Colon (tissue), 2 donors: ENCODE data around the gene CDK13.

Experiments
- FAIRE-seq: peaks from 2 replicates; lab custom pipeline; 2012; peaks lifted over from hg19 to GRCh38; lab: Jason Lieb, UNC
- donor health status: control.
- donor health status: control.

Gene CDK13

DNA sequence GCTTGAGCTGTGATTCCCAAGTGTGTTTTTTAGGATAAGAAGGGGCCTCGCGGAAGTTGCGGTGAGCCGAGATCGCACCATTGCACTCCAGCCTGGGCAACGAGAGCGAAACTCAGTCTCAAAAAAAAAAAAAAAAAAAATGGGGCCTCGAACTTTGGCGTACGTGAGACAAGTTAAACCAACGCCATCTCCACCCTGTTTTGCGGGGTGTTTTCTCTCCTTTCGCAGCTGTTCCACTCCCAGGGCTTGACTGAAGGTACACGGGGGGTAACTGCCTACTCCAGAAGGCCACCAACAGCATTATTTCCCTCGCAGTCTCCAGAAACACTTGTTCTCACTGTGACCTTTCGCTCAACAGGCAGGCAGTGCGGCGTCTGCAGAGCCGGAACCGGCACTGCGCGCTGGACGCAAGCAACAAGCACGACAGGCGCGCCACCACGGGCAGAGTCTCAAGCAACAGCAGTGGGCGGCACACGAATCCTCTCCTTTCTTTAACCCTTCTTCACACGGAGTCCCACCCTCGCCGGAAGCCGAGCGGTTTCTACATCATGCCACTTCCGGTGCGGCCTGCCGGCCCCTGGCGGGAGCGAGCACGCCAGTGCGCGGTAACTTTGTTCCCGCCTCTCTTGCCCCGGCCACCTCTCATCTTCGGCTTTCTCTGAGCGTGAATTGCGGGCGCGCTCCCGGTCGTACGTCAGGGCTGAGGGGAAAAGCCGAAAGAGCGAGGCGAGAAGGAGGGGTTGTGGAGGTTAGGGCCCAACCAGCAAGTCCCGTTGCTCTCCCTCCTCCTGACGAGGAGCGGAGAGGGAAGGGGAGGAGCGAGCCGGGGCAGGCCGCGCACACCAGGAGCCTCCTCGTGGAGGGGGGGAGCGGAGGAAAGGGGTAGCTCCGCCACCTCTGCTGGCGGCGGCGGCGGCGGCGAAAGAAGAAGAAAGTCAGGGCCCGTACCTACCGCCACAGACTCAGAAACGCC, 814 bp upstream of the CDK13 start:
- peak; percentile 43 for FAIRE-seq

DNA sequence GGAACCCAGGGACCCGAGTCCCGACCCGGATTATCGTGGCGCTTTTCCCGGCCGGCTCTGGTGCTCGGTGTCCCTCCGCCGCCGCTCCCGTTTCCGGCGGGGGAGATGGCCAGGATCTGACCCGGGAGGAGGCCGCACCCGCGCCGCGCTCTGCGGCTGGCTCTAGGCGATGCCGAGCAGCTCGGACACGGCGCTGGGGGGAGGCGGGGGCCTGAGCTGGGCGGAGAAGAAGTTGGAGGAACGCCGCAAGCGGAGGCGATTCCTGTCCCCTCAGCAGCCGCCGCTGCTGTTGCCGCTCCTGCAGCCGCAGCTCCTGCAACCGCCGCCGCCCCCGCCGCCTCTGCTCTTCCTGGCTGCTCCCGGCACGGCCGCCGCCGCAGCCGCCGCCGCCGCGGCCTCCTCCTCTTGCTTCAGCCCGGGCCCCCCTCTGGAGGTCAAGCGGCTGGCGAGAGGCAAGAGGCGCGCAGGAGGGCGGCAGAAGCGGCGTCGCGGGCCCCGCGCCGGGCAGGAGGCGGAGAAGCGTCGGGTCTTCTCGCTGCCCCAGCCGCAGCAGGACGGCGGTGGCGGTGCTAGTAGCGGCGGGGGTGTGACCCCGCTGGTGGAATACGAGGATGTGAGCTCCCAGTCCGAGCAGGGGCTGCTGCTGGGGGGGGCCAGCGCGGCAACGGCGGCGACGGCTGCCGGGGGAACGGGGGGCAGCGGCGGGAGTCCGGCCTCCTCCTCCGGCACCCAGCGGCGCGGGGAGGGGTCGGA, 593 bp downstream of the CDK13 start:
- no peak for FAIRE-seq

GRCh38 chr7:39951226-39952194, 1.5 kb downstream of the CDK13 start:
- FAIRE-seq = no peak

- FAIRE-seq = no peak
Observed at GRCh38 chr7:39952374-39952773, 2.3 kb downstream of the CDK13 start.

DNA sequence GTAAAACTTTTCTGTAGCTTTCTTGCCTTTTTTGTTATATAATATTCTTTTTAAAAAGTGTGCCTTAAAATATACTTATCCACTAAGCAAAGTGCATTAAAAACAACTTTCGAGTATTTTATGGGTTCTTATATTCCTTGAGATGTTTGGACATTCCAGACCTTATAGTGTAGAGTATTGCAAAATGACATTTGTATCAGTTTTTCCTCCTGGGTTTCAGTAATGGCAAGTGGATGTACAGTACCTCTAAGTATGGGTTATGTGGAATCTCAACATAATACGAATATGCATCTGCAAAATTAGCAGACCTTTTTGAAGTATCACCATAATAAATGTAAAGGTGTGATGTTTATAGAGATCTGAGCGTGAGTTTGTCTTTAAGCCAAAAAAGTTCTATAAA, 2.7 kb downstream of the CDK13 start:
- FAIRE-seq = no peak

DNA sequence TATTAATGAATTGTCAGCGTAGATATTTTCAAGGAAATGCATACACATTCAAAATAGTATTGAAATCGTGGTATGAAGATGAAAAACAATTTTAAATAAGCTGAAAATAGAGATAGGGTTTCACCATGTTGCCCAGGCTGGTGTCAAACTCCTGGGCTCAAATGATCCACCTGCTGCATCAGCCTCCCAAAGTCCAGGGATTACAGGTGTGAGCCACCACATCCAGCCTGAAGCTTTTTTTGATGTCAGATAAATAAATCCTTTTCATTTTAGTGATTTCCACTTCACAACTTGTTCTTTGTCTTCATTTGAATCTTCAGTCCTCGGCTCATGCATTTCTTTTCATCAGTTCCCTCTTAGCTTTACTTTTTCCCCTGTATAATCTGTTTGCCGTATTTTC, 4.6 kb downstream of the CDK13 start:
- FAIRE-seq = no peak

- FAIRE-seq = no peak
Observed at GRCh38 chr7:39958038-39958437, 8.0 kb downstream of the CDK13 start.

GRCh38 chr7:39967406-39968161, 17.5 kb downstream of the CDK13 start:
- FAIRE-seq = no peak

DNA sequence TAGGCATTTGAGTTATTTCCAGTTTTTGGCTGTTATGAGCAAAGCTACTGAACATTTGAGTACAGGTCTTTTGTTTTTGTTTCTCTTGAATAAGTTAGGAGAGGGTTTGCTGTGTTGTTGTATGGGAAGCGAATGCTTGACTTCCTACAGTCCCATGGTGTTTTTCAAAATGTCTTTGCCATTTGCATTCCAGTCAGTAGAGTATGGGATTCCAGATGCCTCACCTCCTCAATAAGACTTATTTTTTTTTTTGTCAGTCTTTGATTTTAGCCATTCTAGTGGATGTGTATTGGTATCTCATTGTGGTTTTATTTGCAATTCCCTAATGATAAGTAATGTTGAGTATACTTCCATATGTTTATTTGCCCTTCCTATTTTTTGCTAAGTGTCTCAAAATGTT, 19.4 kb downstream of the CDK13 start:
- FAIRE-seq = no peak

GRCh38 chr7:39971924-39972323, 21.9 kb downstream of the CDK13 start:
- FAIRE-seq = no peak

GRCh38 chr7:39973801-39974200, 23.7 kb downstream of the CDK13 start:
- no peak for FAIRE-seq

- no peak for FAIRE-seq
Observed at GRCh38 chr7:39978230-39978934, 28.3 kb downstream of the CDK13 start.

DNA sequence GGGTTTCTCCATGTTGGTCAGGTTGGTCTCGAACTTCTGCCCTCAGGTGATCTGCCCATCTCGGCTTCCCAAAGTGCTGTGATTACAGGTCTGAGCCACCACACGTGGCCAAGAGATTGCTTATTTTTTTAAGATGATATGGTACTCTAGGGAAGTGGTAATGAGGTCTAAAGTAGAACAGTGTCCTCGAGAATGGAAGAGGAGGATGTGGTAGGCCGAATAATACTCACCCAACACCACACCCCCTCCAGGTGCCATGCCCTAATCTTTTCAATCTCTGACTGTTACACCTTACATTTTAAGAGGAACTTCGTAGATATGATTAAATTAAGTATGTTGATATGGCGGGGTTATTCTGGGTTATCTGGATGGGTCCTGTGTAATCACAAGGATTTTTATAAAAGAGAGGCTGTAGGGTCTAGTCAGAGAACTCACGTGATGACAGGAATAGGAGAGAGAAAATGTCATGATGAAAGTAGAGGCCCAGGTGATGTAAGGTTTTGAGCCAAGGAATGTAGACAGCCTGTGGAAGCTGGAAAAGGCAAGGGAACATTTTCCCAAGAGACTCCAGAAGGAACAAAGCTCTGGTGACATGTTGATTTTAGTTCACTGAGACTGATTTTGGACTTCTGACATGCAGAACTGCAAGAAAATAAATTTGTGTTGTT, 29.5 kb downstream of the CDK13 start:
- FAIRE-seq = no peak

DNA sequence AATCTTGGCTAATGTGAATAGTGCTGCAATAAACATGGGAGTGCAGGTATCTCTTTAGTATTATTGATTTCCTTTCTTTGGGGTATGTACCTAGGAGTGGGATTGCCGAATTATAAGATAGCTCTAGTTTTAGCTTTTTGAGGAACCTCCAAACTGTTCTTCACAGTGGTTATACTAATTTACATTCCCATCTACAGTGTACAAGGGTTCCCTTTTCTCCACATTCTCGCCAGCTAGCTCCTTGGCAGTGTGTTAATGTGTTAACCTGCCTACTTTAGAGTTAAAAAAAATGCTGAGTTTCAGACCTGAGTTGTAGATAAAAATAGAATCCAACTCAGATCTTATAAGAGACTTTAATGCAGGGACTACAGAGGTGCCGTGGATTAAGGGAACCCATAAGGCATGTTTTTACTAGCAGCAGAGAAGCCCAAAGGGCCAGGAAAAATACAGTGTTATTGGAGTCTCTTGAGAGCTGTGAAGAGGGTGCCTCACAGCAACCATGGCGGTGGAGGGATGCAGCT, 35.4 kb downstream of the CDK13 start:
- FAIRE-seq = no peak

- no peak for FAIRE-seq
Observed at GRCh38 chr7:39987641-39988347, 37.7 kb downstream of the CDK13 start.

DNA sequence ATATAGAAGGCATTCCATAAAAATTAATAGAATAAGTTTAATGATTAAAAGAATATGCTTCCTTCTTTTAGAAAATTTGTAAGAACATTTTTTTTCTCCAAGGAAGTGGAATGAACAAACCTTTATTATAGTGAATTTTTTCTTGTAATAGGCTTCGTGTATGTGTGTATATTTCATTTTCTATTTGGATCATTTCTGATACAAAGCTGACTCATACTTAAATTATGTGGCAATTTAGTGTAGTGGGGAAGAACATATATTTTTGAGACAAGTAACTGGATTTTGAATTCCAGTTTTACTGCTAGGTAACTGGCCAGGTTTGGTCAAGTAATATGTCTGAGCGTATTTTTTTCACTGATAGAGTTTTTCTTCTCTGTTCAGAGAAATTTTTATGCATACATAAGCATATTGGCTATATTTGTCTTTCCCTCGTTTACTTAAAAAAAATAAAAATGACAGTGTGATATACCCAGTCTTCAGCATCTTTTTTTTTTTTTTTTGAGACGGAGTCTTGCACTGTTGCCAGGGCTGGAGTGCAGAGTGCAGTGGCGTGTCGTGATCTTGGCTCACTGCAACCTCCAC, 50.8 kb downstream of the CDK13 start:
- peak; percentile 47 for FAIRE-seq

DNA sequence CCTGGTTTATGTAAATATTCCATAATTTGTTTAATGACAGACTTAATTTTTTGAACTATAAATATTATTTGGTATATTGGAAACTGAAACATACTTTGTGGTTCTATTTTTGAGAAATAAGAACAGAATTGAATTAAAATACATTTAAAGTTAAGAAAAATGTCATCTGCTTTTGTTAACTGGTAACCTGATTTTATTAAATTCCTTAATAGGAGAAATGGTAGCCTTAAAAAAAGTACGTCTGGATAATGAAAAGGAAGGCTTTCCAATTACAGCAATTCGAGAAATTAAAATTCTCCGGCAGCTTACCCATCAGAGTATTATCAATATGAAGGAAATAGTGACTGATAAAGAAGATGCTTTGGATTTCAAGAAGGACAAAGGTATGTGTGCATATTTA, 51.6 kb downstream of the CDK13 start:
- FAIRE-seq = no peak

DNA sequence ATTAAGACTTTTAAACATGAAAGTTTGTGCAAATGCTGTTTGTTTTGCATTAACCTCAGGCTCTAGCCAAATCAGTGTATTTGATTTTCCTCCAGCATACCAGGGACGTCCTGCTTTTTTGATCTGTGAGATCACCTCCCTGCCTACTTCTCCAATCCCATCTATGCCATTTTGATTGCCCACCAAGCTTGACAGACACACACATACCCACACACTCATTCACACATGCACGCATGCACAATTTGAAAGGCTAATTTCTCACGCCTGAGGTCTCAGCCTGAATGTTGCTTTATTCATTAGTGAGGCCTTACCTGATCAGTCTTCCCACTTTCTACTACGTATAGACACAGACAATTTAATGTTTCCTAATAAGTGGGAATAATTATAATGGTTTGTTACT, 53.5 kb downstream of the CDK13 start:
- FAIRE-seq = no peak
